Vagina (tissue), 2 donors: ENCODE results near the gene ZW10. TPM values are rescaled to one million over a fixed set of nuclear protein-coding genes. Genes with fewer than 3 reads are reported as not detected.

Experiments
- DNase-seq, 2 donors: peaks; one replicate each; pipeline ENCODE4 v3.0.0-alpha.2; 2017; ENCODE audit errors: extremely low spot score in 2 of 2
- H3K27ac ChIP-seq: fragments of 200-600 bp; sonication (generic); one replicate; pipeline ENCODE4 v1.5.1; 2019
- H3K27me3 ChIP-seq: fragments of 200-600 bp; sonication (generic); one replicate; pipeline ENCODE4 v1.5.1; 2019
- H3K36me3 ChIP-seq, 2 donors: fragments of 200-600 bp; sonication (generic); one replicate each; pipeline ENCODE4 v1.5.1; 2017 to 2019
- H3K4me1 ChIP-seq: fragments of 200-600 bp; sonication (generic); one replicate; pipeline ENCODE4 v1.5.1; 2019
- H3K4me3 ChIP-seq, 2 donors: fragments of 200-600 bp; sonication (generic); 1 replicate in 1 of 2; 2 replicates in 1 of 2; pipeline ENCODE4 v1.5.1; 2016 to 2019
- H3K9me3 ChIP-seq: fragments of 200-600 bp; sonication (generic); one replicate; pipeline ENCODE4 v1.5.1; 2019
- POLR2A ChIP-seq, 2 donors: fragments of 450-650 bp; IDR thresholded peaks; one replicate each; pipeline ENCODE4 v1.6.1; 2017; ENCODE audit warnings: antibody characterized with exemption in 2 of 2, mild to moderate bottlenecking in 2 of 2, moderate library complexity in 2 of 2
- POLR2AphosphoS5 ChIP-seq, 2 donors: sonication (generic); formaldehyde crosslinking; IDR thresholded peaks; one replicate each; pipeline ENCODE4 v1.9.0; 2017; ENCODE audit warnings: antibody characterized with exemption in 2 of 2, mild to moderate bottlenecking in 2 of 2, low read depth in 1 of 2; ENCODE audit not compliant: insufficient read depth in 1 of 2
- intact Hi-C: fragments of 100-400 bp; cut with DNase I; formaldehyde crosslinking; loops from one replicate; pipeline ENCODE4 v1.15.1; 2023
- total RNA-seq: library from RNA; depleted of rRNA; stranded (reverse); fragments of >200 nt; gene quantifications from one replicate; pipeline ENCODE4 v1.2.3, GENCODE V29; 2016
- TF ChIP-seq, protein P1 (sequence below), 3 experiments: fragments of 450-650 bp in 2 of 3; fragments of 200-600 bp in 1 of 3; sonication (generic) in 1 of 3; IDR thresholded peaks; one replicate each; pipeline ENCODE4 v1.5.1; 2017 to 2019; ENCODE audit warnings: antibody characterized with exemption in 3 of 3, mild to moderate bottlenecking in 2 of 3, moderate library complexity in 2 of 3

The ZW10 gene
- total RNA-seq, 1 donor from 2014 or later, result 14.7 TPM

GRCh38 chr11:113697111-113697510, 76.4 kb downstream of the ZW10 start:
- H3K27me3 ChIP-seq, result no peaks in the 10 kb centered on the region
- no peaks in the 10 kb centered on the region for H3K36me3 ChIP-seq
- intact Hi-C loops, result no loop called here
- TF ChIP-seq POLR2A (IDR thresholded peaks at IDR 0.05) (no peak), POLR2AphosphoS5 (IDR thresholded peaks at IDR 0.05; ENCODE audit: insufficient read depth in 1 of 2, low read depth in 1 of 2) (no peak)
- TF ChIP-seq, protein P1, sequence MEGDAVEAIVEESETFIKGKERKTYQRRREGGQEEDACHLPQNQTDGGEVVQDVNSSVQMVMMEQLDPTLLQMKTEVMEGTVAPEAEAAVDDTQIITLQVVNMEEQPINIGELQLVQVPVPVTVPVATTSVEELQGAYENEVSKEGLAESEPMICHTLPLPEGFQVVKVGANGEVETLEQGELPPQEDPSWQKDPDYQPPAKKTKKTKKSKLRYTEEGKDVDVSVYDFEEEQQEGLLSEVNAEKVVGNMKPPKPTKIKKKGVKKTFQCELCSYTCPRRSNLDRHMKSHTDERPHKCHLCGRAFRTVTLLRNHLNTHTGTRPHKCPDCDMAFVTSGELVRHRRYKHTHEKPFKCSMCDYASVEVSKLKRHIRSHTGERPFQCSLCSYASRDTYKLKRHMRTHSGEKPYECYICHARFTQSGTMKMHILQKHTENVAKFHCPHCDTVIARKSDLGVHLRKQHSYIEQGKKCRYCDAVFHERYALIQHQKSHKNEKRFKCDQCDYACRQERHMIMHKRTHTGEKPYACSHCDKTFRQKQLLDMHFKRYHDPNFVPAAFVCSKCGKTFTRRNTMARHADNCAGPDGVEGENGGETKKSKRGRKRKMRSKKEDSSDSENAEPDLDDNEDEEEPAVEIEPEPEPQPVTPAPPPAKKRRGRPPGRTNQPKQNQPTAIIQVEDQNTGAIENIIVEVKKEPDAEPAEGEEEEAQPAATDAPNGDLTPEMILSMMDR (IDR thresholded peaks at IDR 0.05), result no peak
- H3K4me1 ChIP-seq, result no peaks in the 10 kb centered on the region
- peak in 1 of 2 donors; percentile 52 for DNase-seq
- H3K9me3 ChIP-seq, result no peaks in the 10 kb centered on the region
- H3K4me3 ChIP-seq, result no peak overlapping the region
- no peak overlapping the region for H3K27ac ChIP-seq

DNA sequence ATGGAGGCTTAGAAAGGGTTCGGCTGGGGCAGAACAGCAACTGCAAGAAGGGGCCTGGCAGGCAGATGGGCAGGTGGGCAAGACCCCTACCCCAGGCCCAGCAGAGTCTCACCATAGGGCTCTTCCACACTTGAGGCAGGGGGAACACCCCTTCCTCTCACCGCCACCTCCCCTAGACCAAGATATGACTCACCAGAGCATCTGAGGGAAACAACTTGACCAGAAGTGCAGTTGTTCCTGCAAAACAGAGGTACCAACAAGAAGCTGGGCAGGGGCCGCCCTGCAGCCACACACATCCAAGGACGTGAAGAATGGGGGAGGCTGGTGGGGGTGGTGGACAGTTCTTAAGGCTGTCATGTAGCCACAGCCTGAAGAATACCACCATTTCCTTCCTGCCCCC, 78.3 kb downstream of the ZW10 start:
- H3K4me1 ChIP-seq, result peaks cover 5% of the 10 kb centered on the region
- intact Hi-C loops, result no loop called here
- no peak for DNase-seq
- no peak overlapping the region for H3K4me3 ChIP-seq
- no peak for TF ChIP-seq POLR2AphosphoS5 (IDR thresholded peaks at IDR 0.05; ENCODE audit: insufficient read depth in 1 of 2, low read depth in 1 of 2)
- TF ChIP-seq, protein P1 (IDR thresholded peaks at IDR 0.05), result no peak
- no peak for TF ChIP-seq POLR2A (IDR thresholded peaks at IDR 0.05)
- H3K27ac ChIP-seq, result no peak overlapping the region
- H3K9me3 ChIP-seq, result no peaks in the 10 kb centered on the region
- H3K27me3 ChIP-seq, result no peaks in the 10 kb centered on the region
- H3K36me3 ChIP-seq, result no peaks in the 10 kb centered on the region

GRCh38 chr11:113694390-113694789, 79.1 kb downstream of the ZW10 start:
- Histone ChIP-seq H3K4me3 (no peak overlapping the region), H3K27me3 (no peaks in the 10 kb centered on the region), H3K27ac (no peak overlapping the region), H3K9me3 (no peaks in the 10 kb centered on the region), H3K4me1 (peaks cover 5% of the 10 kb centered on the region), H3K36me3 (no peaks in the 10 kb centered on the region)
- DNase-seq, result no peak
- intact Hi-C loops, result no loop called here
- no peak for TF ChIP-seq POLR2A (IDR thresholded peaks at IDR 0.05)
- TF ChIP-seq, protein P1 (IDR thresholded peaks at IDR 0.05), result no peak
- TF ChIP-seq POLR2AphosphoS5 (IDR thresholded peaks at IDR 0.05; ENCODE audit: insufficient read depth in 1 of 2, low read depth in 1 of 2), result no peak

- Histone ChIP-seq H3K9me3 (no peaks in the 10 kb centered on the region), H3K27ac (no peak overlapping the region), H3K27me3 (no peaks in the 10 kb centered on the region), H3K36me3 (no peaks in the 10 kb centered on the region), H3K4me1 (peaks cover 5% of the 10 kb centered on the region), H3K4me3 (no peak overlapping the region)
- intact Hi-C loops, result no loop called here
- DNase-seq, result no peak
- TF ChIP-seq POLR2AphosphoS5 (IDR thresholded peaks at IDR 0.05; ENCODE audit: insufficient read depth in 1 of 2, low read depth in 1 of 2) (no peak), POLR2A (IDR thresholded peaks at IDR 0.05) (no peak)
- TF ChIP-seq, protein P1 (IDR thresholded peaks at IDR 0.05), result no peak
Observed at GRCh38 chr11:113693030-113693429, 80.5 kb downstream of the ZW10 start.

DNA sequence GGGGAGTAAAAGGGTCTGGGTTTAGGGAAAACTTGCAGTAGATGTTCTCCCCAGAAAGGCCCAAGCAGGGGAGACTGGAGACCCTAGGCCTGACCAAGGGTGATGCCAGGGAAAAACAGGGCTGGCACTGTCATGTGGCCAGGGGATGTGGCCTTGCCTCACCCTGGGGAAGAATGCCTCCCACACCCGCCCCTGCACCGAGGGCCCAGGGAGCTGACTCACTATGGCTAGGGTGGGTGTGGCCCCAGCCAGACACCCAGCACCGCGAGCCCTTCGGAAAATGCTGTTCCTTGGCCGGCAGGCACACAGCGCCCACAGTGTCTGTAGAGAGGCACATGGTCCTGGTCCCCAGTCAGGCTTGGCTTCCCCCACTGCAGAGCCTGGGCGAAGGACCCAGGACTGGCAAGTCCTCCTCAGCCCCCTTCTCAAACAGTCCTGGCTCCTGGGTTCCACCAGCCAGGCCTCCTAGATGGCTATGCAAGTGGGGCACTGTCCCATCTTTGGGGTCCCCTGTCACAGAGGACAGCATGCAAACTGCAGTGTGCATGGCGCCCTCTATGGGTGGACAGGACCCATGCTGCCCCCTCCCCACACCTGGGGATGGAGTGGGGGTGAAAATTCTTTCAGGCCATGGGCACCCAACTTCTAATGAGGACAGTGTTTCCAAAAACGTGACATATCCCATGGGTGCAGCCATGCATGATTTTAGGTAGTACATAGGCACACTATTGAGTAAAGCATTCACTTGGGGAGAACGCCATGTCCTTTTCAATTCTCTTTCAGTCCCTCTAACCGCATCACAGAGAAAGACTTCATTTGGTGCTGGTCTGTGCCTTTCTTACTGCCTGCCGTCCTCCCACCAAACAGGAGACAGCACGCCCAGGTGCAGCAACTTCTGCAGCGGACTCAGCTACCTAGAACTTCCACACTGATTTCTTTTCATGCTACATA, 82.6 kb downstream of the ZW10 start:
- Histone ChIP-seq H3K27me3 (no peaks in the 10 kb centered on the region), H3K36me3 (no peaks in the 10 kb centered on the region), H3K4me1 (peaks cover 5% of the 10 kb centered on the region), H3K27ac (no peak overlapping the region), H3K9me3 (no peaks in the 10 kb centered on the region), H3K4me3 (no peak overlapping the region)
- peak in 1 of 2 donors; percentile 92 for DNase-seq
- intact Hi-C loops, result no loop called here
- TF ChIP-seq, protein P1 (IDR thresholded peaks at IDR 0.05), result no peak
